HG02678 (cell line): ENCODE data around the gene BAIAP3.
"Not testable (repeated sequence)": the region's sequence is repeated elsewhere in the genome, so short reads cannot be mapped to it uniquely, and the experiment has no call there.

Experiments
- ATAC-seq: cut with Tn5 transposase; IDR thresholded peaks from one replicate; pipeline ENCODE4 v1.9.1; 2021; ENCODE audit warnings: mild to moderate bottlenecking, moderate library complexity; ENCODE audit not compliant: unreplicated experiment

Gene BAIAP3, protein sequence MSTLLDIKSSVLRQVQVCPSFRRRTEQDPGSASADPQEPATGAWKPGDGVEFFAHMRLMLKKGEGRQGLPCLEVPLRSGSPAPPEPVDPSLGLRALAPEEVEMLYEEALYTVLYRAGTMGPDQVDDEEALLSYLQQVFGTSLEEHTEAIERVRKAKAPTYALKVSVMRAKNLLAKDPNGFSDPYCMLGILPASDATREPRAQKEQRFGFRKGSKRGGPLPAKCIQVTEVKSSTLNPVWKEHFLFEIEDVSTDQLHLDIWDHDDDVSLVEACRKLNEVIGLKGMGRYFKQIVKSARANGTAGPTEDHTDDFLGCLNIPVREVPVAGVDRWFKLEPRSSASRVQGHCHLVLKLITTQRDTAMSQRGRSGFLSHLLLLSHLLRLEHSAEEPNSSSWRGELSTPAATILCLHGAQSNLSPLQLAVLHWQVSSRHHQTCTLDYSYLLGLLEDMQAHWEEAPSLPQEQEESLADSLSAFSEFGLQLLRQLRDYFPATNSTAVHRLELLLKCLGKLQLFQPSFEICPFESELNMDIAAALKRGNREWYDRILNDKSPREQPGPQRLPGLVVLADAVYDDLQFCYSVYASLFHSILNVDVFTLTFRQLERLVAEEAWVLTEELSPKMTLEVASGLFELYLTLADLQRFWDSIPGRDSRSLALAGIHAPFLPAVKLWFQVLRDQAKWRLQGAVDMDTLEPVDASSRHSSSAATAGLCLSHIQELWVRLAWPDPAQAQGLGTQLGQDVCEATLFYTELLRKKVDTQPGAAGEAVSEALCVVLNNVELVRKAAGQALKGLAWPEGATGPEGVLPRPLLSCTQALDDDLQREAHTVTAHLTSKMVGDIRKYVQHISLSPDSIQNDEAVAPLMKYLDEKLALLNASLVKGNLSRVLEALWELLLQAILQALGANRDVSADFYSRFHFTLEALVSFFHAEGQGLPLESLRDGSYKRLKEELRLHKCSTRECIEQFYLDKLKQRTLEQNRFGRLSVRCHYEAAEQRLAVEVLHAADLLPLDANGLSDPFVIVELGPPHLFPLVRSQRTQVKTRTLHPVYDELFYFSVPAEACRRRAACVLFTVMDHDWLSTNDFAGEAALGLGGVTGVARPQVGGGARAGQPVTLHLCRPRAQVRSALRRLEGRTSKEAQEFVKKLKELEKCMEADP

DNA sequence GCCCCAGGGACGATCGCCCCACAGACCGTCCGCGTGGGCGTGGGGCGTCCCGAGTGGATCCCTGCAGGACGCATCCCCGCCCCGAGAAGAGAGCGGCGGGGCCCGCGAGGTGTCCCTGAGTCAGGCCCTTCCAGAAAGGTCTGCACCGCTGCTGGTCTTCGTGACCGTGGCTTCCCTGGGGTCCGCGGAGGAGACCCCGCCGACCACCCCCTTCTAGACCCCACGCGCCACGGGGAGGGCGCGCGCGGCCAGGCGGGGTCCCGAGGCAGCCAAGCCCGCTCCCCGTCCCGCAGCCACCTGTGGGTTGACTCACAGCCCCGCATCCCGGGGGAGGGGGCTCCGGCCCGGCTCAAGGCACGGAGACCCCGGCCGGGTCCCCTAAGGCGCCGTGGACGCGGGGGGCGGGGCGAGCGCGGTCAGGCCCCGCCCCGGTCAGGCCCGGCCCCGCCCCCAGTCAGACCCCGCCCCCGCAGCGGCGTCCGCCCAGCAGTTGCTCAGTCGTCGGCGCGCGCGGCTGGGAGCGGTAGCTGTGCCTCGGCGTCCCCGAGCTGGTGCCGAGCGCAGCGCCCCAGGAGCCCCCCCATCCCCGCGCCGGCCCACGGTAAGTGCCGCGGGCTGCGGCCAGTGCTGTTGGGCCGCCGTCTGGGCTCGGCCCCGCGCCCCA lies at the start of gene BAIAP3:
BAIAP3 (plus strand) TSS at position 497 of the 664 bp plus-strand sequence. CDS start 4,905 bp downstream, outside the sequence.
- no peak for ATAC-seq

DNA sequence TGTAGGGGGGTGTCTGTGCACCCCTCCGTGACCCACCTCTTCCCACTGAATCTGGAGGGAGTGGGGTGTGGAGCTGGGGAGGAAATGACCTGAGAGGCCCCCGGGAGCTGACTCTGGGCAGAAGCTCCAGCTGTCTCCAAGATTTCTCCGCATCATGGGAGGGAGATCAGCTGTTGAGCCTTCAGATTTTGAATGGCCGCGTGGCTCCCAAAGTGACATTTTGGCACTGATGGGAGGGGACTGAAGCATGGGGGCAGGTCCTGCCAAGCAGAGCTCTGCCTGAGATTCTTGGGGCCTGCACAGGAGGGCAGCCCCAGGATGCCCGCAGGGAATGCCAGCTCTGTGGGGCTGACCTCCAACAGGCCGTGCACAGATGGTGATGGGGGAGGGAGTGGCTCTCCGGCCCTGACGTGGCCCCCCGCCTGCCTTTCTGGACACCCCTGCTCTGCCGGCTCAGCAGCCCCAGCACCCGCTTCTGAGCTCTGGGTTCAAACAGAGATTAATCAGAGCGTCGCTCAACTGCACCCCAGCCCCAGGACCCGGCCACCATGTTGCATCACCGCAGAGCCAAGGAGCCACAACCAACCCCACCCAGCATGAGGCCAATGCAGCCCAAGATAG lies 49.3 kb upstream of the BAIAP3 start:
- ATAC-seq: no peak

DNA sequence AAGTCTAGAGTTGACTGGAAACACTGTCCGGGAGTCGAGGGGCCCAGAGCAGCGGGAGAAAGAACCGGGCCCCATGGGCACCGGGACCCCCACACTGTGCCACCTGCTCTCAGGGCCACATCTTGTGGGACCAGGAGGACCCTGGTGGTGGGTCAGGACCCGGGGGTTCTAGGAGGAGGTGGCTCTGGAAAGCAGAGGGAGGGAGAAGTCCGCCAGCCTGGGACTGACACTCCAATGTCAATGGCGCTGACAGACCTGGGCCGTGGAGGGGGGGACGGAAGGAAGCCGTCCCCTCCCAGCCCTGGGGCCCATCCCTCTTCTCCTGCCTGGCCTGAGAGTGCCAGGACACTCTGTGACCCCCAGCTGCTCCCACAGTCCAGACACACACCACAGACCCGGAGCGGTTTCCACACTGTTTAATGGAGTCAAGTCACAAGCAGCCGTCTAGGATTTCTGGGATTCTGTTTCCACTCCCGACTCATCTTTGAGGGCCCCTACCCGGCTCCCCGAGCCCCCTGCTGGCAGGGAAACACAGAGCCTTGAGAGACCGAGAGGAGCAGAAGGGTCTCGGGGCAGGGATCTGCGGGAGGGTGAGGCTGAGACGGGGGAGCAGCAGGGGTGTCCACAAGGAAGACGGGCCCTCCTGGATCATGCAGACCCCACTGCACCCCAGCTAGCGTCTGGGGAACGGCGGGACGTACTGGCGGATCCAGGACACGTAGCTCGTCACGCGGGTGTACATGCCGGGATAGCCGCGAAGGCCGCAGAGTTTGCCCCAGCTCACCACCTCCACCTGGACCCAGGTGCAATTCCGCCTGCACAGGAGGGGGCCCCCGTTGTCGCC lies 47.6 kb upstream of the BAIAP3 start:
- ATAC-seq: no peak

DNA sequence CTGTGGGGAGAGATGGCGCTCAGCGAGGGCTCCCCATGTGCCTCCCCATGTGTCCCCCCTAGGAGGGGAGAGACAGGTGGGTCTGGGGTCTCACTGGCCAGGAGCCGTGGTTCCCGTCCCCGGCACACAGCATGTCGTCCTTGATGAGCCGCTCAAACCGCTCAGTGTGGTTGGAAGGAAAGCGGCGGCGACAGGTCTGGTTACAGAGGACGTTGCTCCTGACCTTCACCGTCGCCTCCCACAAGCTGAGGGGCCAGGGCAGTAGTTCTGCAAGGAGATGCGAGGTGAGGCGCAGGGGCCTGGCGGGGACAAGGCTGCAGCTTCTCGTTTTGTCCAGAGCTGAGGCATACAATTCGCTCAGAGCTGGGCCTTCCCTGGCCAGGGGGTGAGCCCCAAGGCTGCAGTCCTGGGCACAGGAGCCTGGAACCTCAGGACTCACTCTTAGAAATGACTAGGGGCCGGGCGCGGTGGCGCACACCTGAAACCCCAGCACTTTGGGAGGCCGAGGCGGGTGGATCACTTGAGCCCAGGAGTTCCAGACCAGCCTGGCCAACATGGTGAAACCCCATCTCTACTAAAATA lies 46.8 kb upstream of the BAIAP3 start:
- no peak for ATAC-seq

DNA sequence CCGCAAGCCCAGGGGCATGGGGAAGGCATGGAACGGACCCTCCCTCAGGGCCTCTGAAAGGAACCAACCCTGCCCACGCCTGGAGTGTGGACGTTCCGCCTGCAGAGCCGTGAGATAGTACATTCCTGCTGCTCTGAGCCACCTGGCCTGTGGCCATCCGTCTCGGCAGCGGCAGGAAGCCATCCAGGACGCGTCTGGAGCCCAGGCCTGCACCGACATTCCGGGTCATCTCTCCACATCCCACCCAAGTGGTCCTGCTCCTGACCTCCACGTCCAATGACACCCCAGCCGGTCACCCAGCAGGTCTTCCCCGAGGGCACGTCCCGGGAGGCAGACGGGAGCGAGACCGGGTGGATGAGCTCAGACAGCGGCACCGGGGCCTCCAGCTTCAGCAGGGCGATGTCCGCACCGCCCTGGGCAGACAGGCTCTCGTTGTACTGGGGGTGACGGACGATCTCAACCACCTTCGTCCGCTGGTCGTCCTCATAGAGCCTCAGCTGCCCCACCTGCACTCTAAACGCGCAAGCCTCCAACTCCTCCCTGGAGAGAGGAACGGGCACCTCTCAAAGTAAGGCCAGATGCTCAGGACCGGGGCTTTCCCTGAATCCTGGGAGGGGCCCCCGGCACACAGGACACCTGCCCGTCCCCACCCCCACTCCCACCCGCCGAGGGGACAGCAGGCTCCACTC lies 45.3 kb upstream of the BAIAP3 start:
- ATAC-seq: no peak

DNA sequence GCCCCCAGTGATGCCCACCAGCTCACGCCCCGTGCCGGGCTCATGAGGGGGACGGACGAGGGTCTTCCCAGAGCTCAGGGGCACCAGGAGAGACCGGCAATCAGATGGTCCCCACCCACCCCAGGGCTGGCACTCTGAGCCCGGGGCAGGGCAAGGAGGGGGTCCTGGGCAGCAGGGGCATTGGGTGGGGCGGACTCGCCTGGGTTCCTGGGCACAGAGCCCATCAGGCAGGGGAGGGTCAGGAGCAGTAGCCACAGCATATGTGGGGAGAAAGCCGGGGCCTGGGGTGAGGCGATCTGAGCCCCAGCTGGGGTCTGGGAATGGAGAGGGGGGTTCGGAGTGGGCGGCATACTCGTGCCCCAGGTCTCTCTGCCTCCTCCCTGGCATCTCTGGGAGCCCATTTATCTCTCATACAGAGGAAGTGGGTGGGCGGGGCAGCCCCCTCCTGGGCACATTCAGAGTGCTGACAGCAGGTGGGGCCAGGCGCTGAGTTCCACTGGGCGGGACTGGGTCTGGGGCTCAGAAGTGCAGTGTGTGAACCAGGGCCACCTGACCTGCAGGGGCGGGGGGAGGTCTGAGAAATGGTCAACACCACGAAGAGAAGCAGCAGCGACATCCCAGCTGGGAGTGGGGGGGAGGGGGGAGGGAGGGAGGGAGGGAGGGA lies 44.5 kb upstream of the BAIAP3 start:
- ATAC-seq: no peak

DNA sequence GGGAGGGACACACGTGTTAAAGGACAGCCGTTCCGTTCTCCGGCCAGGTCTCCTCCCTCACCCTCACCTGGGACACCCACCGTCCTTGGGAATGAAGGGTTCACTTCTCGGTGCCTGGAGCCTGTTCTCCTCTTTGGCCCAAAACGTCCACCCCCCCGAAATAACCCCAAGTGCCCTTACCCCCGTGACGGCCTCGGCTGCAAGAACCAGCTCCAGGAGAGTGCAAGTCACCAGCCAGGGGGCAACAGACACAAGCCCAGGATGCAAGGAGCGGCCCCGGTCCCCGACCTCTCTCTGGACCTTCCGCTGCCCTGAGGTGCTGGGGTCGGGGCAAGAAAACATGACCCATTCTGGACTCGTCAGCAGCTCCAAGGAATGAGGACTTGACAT lies 44.0 kb upstream of the BAIAP3 start:
- ATAC-seq: no peak

DNA sequence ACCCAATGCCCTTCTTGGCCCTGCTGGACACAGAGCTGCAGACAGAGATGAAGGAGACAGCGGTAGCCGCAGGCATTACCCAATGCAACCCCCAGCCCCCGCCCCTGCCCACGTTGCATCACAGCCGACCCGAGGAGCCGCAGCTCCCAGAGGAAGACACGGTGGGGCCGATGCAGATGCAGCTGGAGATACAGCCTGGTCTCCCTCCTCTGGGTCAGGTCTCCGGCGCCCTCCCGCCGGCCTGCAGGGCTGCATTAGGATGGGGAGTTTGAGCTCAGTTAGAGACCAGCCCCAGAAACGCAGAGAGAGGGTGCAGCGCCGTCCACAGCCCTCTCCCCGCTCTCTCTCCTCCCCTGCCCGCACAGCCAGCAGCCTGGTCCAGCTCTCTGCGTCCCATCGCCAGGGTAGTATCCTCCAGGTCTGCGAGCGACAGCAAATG lies 43.4 kb upstream of the BAIAP3 start:
- ATAC-seq: no peak

DNA sequence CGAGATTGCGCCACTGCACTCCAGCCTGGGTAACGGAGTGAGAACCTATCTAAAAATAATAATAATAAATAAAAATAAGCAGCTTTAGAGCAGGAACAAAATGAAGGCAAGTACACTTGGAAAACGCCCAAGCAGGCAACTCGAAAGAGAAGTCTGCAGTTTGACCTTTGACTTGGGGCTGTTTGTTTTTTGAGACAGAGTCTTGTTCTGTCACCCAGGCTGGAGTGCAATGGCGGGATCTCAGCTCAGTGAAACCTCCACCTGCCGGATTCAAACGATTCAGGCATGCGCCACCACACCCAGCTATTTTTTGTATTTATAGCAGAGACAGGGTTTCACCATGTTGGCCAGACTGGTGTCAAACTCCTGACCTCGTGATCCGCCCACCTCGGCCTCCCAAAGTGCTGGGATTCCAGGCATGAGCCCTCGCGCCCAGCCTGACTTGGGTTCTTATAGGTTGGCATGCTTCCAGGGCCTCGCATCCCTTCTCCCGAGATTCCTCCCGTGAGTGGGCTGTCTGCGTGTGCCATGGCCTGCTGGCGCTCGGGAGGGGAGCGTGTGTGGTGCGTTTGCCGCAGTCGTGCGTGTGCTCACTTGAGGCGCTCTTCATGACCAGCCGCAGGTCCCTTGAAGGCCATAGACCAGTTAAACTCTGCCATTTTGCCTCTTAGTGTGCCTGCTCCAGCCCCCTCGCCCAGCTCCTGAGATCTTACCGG lies 42.4 kb upstream of the BAIAP3 start:
- no peak for ATAC-seq

DNA sequence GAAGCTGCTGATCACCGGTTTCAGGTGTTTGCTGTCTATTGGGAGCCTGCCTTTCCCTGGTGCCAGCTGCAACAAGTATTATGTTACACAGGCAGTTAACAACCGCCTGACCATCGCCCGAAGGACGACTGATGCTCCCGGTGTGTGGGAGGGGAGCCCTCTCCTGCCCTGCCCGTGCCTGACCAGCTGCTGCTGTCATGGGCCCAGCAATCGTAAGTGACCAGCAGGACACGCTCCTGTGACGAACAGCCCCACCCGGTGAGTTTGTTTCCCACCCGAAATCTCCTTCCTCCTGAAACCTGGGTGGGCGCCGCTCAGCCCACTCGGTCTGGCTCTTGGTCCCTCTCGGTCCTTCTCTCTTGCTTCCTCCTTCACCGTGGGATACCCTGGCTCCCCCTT lies 41.9 kb upstream of the BAIAP3 start:
- ATAC-seq: no peak

DNA sequence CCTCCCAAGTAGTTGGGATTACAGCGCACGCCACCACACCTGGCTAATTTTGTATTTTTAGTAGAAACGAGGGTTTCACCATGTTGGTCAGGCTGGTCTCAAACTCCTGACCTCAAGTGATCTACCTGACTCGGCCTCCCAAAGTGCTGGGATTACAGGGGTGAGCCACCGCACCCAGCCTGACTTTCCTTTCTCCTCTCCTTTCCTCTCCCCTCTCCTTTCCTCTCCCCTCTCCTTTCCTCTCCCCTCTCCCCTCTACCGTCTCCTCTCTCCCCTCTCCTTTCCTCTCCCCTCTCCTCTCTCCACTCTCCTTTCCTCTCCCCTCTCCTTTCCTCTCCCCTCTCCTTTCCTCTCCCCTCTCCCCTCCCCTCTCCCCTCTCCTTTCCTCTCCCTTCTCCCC lies 41.2 kb upstream of the BAIAP3 start:
- not testable (repeated sequence) for ATAC-seq

DNA sequence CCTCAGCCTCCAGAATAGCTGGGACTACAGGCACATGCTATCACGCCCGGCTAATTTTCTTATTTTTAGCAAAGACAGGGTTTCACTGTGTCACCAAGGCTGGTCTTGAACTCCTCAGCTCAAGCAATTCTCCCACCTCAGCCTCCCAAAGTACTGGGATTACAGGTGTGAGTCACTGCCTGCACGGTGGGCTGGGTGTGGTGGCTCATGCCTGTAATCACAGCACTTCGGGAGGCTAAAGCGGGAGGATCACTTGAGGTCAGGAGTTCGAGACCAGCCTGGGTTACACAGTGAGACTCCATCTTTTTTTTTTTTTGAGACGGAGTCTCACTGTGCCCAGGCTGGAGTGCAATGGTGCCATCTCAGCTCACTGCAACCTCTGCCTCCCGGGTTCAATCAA lies 40.6 kb upstream of the BAIAP3 start:
- not testable (repeated sequence) for ATAC-seq

DNA sequence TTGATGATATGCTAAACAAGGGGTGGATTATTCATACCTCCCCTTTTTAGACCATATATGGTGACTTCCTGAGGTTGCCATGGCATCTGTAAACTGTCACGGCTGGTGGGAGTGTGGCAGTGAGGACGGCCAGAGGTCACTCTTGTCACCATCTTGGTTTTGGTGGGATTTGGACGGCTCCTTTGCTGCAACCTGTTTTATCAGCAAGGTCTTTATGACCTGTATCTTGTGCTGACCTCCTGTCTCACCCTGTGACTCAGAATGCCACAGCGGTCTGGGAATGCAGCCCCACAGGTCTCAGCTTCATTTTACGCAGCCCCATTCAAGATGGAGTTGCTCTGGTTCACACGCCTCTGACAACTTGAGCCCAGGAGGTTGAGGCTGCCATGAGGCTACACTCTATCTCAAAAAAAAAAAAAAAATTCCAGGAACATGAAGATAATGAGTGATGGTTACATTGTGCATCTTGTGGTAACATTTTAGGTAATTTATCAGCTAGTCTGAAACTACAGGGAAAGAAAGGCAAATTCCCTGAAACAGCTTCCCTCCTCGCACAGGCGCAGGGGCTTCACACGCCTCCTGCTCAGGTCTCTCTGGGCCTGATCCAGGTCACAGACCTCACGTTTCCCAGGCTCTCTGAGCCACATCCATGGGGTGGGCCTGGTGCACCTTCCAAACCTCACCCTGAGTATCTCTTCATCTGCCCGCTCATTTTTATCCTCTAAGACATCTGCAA lies 39.4 kb upstream of the BAIAP3 start:
- no peak for ATAC-seq

DNA sequence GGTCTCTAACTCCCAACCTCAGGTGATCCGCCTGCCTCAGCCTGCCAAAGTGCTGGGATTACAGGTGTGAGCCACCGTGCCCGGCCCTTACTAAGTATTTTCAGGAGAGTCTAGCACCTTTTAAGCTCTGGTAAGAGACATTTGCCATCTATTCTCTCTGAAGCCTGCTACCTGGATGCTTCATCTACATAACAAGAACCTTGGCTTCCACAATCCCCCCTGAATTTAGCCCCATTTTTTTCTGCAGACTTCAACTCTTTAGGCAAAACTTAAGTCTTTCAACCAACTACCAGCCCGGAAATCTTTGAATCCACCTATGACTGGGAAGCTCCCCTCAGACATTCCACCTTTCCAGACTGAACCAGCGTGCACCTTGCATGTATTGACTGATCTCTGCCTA lies 38.0 kb upstream of the BAIAP3 start:
- ATAC-seq: no peak

DNA sequence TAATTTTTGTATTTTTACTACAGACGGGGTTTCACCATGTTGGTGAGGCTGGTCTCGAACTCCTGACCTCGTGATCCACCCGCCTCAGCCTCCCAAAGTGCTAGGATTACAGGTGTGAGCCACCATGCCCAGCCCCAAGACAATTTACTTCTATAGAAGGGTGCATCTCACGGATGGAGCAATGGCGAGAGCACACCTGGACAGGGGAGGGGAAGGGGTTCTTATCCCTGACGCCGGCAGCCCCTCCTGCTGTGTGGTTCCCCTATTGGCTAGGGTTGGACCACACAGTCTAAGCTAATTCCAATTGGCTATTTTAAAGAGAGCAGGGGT lies 36.8 kb upstream of the BAIAP3 start:
- not testable (repeated sequence) for ATAC-seq

DNA sequence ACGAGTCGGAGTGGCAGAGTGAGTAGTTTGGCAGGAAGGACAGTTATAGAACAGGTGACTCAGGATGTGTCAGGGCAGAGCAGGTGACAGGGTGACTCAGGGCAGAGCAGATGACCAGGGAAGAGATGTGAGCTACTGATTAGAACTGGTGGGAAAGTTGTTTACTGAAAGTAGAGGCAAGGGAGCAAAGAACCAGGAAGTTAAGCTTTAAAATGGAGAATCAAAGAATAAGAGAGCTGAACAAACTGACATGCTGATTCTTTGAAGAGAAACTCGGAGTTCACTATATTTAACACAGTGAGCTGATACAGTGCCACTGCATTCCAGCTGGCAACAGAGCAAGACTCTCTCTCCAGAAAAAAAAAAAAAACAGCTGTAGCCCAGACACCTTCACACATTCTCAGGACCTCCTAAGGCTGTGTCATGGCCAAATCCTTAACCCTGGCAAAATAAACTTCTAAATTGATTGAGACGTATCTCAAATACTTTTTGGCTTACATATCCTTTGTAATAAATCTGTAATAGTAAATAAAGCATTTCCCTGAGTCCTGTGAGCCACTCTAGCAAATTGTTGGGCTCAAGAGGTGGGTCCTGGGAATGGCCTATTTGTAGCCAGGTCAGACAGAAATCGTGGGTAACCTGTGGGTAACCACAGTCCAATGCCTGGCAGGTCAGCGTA lies 36.3 kb upstream of the BAIAP3 start:
- no peak for ATAC-seq
